Measurements from ENCODE around the gene UBE2V1.
"Not testable (repeated sequence)": the region's sequence is repeated elsewhere in the genome, so short reads cannot be mapped to it uniquely, and the experiment has no call there.

The UBE2V1 gene

GRCh38 chr20:50141811-50142561 is 29.0 kb upstream of the UBE2V1 start:
- no peak overlapping the region for H3K4me3 ChIP-seq (ENCODE audit: low read depth, low read length)
- no peak for TF ChIP-seq CTCF (IDR thresholded peaks at IDR 0.05; ENCODE audit: low read depth, low read length)

GRCh38 chr20:50141018-50141675 is 28.2 kb upstream of the UBE2V1 start:
- no peak overlapping the region for H3K4me3 ChIP-seq (ENCODE audit: low read depth, low read length)
- no peak for TF ChIP-seq CTCF (IDR thresholded peaks at IDR 0.05; ENCODE audit: low read depth, low read length)

GRCh38 chr20:50140339-50140859 is 27.4 kb upstream of the UBE2V1 start:
- no peak for TF ChIP-seq CTCF (IDR thresholded peaks at IDR 0.05; ENCODE audit: low read depth, low read length)
- no peak overlapping the region for H3K4me3 ChIP-seq (ENCODE audit: low read depth, low read length)

- no peak overlapping the region for H3K4me3 ChIP-seq (ENCODE audit: low read depth, low read length)
- TF ChIP-seq CTCF (IDR thresholded peaks at IDR 0.05; ENCODE audit: low read depth, low read length): no peak
These were observed 25.8 kb upstream of the UBE2V1 start for GRCh38 chr20:50138479-50139393.

GRCh38 chr20:50138120-50138478 is 25.1 kb upstream of the UBE2V1 start:
- H3K4me3 ChIP-seq (ENCODE audit: low read depth, low read length): no peak overlapping the region
- TF ChIP-seq CTCF (IDR thresholded peaks at IDR 0.05; ENCODE audit: low read depth, low read length): no peak

- H3K4me3 ChIP-seq (ENCODE audit: low read depth, low read length): not testable (repeated sequence)
These were observed 24.8 kb upstream of the UBE2V1 start for GRCh38 chr20:50137702-50138101.

- TF ChIP-seq CTCF (IDR thresholded peaks at IDR 0.05; ENCODE audit: low read depth, low read length): no peak
- no peak overlapping the region for H3K4me3 ChIP-seq (ENCODE audit: low read depth, low read length)
These were observed 24.1 kb upstream of the UBE2V1 start for GRCh38 chr20:50136822-50137599.

- not testable (repeated sequence) for H3K4me3 ChIP-seq (ENCODE audit: low read depth, low read length)
These were observed 22.2 kb upstream of the UBE2V1 start for GRCh38 chr20:50135157-50135556.
